G401.6 (cell line): ENCODE data around the gene DAB1.

Experiments used
- FAIRE-seq: peaks from 2 replicates; lab custom pipeline; 2012; peaks lifted over from hg19 to GRCh38; lab: Jason Lieb, UNC

DAB1 gene

DNA sequence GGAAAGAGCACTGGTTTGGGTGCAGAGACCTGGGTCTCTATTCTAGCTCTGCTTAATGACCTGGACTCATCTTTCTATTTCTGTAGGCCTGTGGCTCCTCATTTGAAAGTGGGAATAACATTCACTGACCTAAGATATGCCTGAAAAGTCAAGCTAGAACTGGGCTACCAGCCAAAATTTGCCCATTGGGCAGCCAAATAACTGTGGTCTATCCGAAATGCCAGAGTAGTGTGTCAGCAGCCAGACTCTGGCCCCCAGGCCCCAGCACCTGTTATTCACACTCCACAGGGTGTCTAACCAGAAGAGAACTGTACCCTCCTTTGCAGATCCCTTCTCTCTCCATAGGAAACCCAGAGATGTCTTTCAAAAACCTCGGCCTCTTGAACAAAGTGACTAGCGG lies 12.6 kb downstream of the DAB1 start:
- no peak for FAIRE-seq

GRCh38 chr1:57410508-57410907 lies 13.4 kb downstream of the DAB1 start:
- no peak for FAIRE-seq

GRCh38 chr1:57407928-57408327 lies 15.9 kb downstream of the DAB1 start:
- FAIRE-seq, result no peak

DNA sequence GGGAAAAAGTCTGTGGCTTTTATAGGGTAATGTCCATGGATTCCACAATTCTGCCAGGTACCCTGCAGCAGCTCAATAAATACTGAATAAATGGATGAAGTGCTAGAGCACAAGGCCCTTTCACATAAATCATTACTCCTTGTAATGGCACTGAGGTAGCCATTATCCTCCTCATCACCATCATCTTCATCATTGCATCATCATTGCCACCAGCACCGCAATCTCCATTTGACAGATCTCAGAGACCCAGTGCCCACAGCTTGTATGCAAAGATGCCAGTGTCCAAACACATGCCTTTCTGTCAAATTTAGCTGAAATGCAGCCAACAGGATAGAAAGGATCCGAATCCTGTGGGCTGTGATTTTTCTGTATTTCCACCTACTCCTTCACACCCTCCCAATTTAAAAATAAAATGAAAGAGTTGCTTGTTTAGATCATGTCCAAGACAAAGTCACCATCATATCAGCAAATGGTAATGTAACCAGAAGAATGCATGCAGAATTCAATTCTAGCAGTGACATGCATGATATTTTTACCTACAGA lies 17.4 kb downstream of the DAB1 start:
- FAIRE-seq, result no peak

- no peak for FAIRE-seq
These were observed 19.0 kb downstream of the DAB1 start for GRCh38 chr1:57404884-57405283.

DNA sequence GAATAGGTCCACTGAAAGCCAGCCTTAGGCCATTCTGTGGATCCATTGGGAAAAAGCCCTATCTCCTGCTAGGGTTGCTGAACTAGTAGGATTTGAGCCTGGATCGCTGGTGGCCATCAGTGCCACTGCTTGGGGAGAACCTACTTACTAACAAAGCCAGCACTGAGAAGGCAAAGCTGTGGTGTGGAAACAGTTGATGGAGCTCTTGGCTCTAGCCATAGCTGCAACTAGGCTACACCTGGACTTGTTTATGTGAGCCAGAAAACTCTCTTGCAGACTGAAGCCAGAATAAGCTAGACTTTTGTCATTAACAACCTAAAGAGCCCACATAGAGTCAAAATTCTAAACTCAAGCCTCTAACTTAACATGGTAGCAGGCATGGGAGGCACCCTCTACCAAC lies 20.7 kb downstream of the DAB1 start:
- FAIRE-seq, result no peak

DNA sequence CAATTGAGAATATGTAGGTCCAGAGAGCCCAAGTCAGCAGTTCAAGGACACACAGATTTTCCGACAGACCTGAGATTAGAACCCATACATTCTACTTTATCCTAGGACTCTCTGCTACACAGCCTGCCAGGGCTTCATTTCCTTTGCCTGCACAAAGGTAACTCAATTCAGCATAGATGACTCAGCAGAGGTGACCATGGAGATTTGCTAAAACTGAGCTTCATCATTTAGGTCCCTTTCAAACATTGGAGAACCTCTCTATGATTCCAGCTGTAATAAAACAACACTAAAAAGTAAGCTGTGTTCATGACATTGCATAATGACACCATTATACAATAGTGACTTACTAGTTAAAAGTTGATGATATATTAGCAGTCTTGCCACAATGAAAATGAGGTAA lies 22.2 kb downstream of the DAB1 start:
- no peak for FAIRE-seq

DNA sequence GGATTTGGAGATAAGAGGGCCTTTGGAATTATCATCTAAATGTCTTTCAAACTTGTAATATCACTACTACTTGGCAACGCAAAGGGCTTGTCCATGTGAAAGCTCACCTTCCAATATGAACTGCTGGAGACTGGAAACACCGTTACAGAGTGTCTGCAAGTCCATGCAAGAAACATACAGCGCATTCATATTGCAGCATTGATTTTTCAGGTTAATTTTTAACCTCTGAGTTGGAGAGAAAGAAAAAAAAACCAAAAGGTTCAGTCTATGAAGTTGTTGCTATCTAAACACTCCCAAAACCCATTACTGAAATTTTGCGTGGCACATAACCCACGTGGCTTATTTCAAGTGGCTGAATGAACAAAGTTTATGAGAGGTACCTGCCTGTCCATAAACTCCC lies 23.8 kb downstream of the DAB1 start:
- no peak for FAIRE-seq

DNA sequence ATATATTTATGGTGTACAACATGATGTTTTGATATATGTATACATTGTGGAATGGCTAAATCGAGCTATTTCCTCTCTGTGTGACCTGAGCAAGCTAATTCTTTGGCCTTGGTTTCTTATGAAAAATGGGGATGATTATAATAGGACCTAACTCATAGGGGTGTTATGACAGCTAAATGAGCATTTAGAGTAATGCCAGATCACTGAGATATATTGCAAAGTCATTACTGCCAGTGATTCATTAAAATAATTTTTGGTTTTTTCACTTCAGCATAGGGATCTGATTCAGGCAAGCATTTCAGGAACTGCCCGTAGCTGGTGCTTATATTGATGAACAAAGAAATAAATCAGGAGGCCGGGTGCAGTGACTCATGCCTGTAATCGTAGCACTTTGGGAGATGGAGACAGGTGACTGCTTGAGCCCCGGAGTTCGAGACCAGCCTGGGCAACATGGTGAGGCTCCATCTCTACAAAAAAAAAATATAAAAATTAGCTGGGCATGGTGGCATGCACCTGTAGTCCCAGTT lies 30.7 kb downstream of the DAB1 start:
- FAIRE-seq, result no peak

- FAIRE-seq, result no peak
These were observed 38.5 kb downstream of the DAB1 start for GRCh38 chr1:57385336-57385735.

DNA sequence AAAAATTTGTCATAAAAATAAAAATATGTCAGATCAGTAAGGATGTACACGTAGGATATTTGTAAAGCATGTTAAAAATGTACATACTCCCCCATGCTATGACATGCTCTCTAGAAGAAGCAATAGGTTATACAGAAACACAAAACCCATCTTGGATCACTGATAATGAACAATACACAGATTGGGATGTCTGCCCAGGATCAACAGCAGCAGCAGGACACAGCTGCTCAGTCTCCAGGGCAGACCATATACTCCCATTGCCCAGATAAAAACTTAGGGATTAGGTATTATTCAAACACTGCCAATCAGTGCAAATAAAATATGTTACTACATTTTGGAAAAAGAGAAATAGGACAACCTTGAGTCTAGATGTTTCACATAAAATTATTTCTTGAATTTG lies 39.0 kb downstream of the DAB1 start:
- FAIRE-seq, result no peak

GRCh38 chr1:57384284-57384683 lies 39.6 kb downstream of the DAB1 start:
- no peak for FAIRE-seq

- no peak for FAIRE-seq
These were observed 42.0 kb downstream of the DAB1 start for GRCh38 chr1:57381871-57382270.

DNA sequence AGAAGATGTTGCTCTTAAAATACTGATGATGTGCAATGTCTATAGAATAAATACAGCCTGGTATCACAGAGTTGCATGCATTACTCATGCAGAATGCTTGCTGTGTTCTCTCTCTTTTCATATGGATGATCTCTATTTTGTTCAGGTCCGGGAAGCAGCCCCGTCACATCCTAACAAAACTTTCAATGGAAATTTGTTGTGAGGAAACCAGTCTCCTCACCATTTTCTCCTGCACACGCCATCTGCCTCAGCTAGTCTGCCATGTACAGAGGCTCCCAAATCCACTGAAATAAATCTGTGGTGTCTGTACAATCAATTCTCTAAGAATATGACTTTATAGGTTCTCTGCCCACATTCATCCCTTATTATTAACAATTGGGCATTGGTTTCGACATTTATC lies 42.4 kb downstream of the DAB1 start:
- FAIRE-seq, result no peak

DNA sequence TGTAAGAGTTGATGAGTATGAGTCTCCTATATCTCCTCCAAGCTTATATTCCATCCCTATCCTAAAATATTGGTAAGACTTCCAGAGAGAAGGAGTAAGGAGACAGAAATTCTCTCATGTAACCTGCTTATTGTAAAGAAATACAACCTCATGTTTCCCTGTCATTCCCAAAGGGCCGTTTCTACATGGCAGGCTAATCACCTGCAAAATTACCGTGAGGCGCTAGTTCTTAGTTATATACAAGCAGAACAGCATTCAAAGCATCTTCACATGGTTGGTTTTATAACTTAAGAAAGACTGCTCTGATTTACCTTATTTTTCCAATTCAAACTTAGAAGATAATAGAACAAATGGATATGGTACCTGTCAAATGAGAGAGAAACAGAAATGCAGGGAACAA lies 42.9 kb downstream of the DAB1 start:
- no peak for FAIRE-seq

DNA sequence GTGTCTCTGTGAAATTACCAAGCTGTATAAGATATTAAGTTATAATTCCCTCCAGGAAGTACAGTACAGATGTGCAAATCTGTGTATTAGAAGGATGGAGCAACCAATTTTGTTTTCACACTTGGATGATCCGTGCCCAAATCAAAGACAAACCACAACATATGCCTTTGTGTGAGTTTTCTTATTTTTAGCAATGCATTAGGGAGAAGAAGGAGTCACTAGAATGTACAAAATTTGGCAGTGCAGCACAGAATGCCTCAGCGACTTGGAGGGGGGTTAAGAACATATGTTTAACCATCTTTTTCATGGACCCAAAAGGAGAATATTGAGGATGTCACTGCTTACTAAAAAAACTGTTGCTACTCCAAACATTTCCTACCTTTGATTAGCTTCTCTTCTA lies 45.3 kb downstream of the DAB1 start:
- no peak for FAIRE-seq

GRCh38 chr1:57377339-57378139 lies 46.3 kb downstream of the DAB1 start:
- no peak for FAIRE-seq

DNA sequence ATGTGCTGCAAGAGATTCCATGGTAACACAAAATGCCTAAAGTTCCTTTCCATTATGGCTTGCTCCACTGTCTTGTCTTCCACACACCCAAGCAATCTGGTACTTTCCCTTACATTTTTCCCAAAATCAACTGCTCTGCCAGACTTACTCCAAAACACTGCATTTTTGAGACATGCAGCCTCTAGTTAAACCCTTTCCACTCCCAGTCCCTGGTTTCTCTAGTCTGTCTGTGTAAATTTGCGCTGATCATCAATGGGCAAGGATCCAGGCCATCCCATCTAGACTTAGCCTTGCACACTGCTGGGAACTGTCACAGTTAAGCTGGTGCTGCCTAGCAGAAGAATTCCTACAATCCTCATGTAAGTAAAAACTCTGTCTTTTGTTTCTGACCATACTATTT lies 47.8 kb downstream of the DAB1 start:
- FAIRE-seq, result no peak

- FAIRE-seq, result no peak
These were observed 54.0 kb downstream of the DAB1 start for GRCh38 chr1:57369889-57370288.

DNA sequence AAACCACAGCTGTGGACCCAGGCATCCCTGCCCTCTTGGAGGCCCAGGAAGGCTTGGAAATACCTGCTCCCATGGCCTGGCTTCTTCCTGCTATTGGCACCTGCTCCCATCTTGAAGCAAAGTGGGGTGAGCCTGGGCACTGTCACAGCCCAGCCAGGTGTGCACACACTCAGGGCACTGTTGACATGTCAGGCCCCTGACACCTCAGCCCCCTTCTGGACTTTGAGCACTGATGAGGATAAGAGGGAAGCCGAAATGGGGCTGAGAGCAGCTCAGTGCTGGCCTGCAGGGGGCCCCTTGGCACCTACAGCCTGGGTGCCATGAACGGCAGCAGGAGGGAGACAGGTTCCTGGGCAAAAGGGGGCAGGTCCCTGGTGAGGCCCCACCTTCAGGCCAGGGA lies 55.9 kb downstream of the DAB1 start:
- FAIRE-seq, result no peak

DNA sequence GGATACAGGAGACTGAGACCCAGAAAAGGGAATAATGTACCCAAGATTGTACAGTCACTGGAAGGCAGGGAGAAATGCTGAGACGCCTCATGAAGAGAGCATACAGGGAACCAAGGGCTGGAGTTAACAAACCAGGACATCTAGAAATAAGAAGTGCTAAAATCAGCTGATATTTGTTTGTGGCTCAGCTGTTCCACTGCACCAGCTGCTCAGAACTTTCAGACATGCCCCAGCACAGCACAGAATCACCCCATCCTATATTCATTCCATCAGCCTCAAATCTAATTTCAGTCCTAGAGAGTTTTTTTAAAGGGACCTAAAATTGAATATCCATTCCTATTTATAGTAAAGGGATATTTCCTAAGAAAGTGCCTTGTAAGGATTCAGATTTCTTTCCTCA lies 60.2 kb downstream of the DAB1 start:
- no peak for FAIRE-seq

GRCh38 chr1:57363165-57363564 lies 60.7 kb downstream of the DAB1 start:
- FAIRE-seq, result no peak

DNA sequence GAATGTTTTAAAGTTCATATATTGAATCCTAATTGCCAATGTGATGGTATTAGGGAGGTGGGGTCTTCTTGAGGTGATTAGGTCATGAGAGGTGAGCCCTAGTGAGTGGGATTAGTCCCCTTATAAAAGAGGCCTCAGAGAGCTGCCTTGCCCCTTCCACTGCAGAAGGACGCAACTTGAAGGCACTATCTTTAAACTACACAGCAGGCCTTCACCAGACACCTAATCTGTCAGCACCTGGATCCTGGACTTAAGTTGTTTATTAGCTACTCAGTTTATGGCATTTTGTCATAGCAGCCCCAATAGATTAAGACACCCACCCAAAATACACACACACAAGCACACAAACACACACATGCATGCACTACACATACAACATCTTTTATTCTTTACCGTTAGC lies 61.4 kb downstream of the DAB1 start:
- FAIRE-seq, result no peak

- no peak for FAIRE-seq
These were observed 62.3 kb downstream of the DAB1 start for GRCh38 chr1:57361516-57361915.
